Measurements from ENCODE around the gene ZNF786.
"Not testable (repeated sequence)": the region's sequence is repeated elsewhere in the genome, so short reads cannot be mapped to it uniquely, and the experiment has no call there.

- not testable (repeated sequence) for TF ChIP-seq CTCF (IDR thresholded peaks at IDR 0.05 in 4 of 5, conservative IDR thresholded peaks at IDR 0.05 in 1 of 5); POLR2A (IDR thresholded peaks at IDR 0.05)
Observed at GRCh38 chr7:149062217-149062899, 28.2 kb downstream of the ZNF786 start.
